HG03521 (cell line): ENCODE results near the gene CERS3.

Source experiments
- ATAC-seq: cut with Tn5 transposase; IDR thresholded peaks from one replicate; pipeline ENCODE4 v1.9.1; 2021; ENCODE audit warnings: mild to moderate bottlenecking, moderate library complexity; ENCODE audit not compliant: unreplicated experiment

Gene CERS3

GRCh38 chr15:100531204-100531603, 2.5 kb upstream of the CERS3 start:
- ATAC-seq: no peak

GRCh38 chr15:100529556-100529955, 806 bp upstream of the CERS3 start:
- ATAC-seq: no peak

- no peak for ATAC-seq
Measured at GRCh38 chr15:100526027-100526481, 2.7 kb downstream of the CERS3 start.

DNA sequence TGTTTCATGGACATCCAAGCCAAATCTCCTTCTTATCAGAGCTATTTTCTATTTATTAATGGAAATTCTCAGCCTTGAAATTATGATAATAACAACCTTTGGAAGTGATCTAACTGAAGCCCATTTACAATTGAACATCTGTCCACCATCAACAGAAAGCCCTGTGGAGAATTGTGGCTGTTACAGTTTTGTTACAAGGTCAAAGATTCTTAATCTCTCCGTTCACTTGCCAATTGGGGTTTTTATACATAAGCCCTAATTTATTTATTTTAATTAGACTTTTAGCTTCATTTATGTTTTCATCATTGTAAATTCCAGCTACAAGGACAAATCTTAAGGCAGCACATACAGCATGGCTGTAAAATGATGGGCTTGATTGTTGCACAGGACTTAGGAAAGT, 3.3 kb downstream of the CERS3 start:
- no peak for ATAC-seq

GRCh38 chr15:100524326-100524725, 4.4 kb downstream of the CERS3 start:
- ATAC-seq: no peak

GRCh38 chr15:100521907-100522306, 6.8 kb downstream of the CERS3 start:
- no peak for ATAC-seq

- ATAC-seq: no peak
Measured at GRCh38 chr15:100520132-100520921, 8.4 kb downstream of the CERS3 start.

GRCh38 chr15:100517846-100518245, 10.9 kb downstream of the CERS3 start:
- ATAC-seq: no peak

- no peak for ATAC-seq
Measured at GRCh38 chr15:100516643-100517512, 11.9 kb downstream of the CERS3 start.

GRCh38 chr15:100515758-100516157, 13.0 kb downstream of the CERS3 start:
- ATAC-seq: no peak

DNA sequence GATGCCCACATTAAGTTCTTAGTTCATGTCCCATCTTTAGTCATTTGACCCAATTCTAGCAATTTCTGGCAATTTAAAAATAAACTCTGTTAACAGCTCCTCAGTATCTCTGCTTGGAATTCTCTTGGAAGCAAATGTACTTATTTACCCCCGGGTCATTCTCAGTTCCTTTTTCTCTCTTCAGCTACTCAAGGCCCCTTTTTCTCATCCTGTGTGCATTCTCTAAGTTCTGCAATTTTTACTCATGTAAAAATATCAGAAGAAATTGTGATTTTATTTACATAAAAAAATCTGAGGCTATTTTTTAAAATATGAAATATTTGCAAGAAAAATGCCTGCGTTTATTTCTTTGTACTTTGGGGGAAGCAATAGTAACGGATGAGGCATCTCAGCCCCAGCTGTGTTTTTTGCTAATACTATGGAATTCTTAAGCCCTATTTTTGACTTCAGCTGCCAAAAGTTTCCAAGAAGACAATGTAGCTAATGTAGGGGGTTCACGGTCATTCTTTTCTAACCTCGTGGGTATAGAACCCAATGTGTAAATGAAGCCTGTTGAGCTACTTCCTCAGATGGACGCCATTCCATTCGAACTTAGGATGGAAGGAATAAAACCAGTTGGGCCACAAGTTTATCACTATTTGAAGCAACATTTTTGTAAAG, 20.0 kb downstream of the CERS3 start:
- ATAC-seq: no peak

DNA sequence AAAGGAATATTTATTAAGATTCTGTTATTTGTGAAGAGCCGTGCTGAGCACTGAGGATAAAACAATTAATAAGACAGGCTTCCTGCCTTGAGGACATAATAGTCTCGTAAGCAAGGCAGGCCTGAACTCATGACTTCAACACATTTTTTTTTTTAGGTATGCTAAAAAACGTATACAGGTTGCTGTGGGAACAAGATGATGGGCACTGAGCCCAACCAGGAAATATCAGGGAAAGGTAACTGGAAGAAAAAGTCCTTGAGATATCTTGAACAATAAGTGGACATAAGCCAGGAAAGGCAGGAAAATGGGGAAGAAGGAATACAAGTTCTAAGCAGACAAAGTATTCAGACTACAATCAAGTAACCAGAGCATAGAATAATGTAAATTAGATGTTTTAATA, 26.1 kb downstream of the CERS3 start:
- ATAC-seq: no peak

GRCh38 chr15:100501117-100501516, 27.6 kb downstream of the CERS3 start:
- ATAC-seq: no peak

DNA sequence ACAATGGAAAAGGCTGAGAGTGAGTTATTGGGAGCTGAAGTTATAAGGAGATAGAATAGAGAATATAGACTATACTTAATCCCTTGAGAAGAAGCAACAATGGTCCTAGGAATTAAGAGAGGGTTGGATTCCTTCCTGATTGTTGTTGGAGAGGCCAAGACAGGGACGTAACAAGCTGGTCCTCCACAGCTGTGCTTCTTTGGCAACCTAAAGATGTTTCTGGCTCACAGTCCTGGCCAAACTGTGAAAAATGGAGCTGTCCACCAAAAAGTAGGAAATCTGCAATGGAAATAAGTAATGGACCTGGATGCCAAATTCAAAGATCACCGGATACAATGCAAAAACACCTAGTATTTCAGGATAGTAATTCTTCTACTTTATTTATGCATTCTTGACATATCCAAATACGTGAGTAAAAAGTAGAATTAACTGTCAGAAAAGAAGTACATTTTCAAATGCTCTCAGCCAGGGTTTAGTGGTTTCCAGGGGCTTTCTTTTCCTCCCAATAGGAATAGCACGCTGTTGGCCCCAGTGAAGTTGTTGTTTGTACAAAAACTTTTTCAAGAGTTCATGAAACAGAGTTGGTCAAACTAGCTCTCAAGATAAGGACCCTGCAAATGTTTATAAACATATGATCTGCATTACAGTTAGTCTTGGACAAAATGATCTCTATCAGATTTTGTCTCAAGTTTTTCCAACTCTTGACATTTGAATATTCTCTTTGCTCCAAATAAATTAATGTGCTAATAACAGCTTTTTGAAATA, 28.3 kb downstream of the CERS3 start:
- ATAC-seq: no peak

DNA sequence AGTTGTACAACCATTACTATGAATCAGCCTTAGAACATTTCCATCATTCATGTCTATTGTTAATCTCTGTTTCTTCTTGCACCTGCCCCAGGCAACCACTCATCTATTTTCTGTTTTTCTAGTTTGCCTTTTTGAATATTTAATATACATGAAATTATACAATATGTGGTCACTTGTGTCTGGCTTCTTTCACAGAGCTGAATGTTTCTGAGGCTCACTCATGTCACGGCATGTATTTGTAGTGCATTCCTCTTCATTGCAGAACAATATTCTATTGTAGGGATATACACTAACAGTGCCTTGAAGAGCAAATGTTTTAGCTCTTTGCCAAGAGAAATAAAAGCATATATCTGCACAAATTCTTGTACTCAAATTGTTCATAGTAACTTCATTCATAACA, 32.9 kb downstream of the CERS3 start:
- no peak for ATAC-seq

- ATAC-seq: no peak
Measured at GRCh38 chr15:100493213-100493612, 35.5 kb downstream of the CERS3 start.

DNA sequence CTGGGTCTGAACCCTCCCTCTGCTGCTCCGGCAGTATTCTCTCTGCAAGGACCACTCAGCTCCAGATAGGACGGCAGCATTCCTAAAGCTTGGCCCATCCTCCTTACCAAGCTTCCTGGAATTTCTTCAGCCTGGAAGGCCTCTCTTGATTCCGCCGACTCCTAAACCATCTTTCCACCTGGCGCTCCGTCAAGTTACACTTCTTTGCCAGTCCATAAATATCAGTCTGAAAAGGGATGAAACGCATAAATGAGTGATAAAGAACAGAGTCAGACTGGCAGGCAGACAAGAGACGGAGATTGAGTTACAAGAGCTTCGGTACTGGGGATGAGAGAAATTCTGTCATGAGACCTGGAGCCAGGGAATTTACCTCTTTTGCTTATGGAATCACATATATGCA, 44.3 kb downstream of the CERS3 start:
- ATAC-seq: no peak

- ATAC-seq: no peak
Measured at GRCh38 chr15:100483370-100483769, 45.4 kb downstream of the CERS3 start.

- no peak for ATAC-seq
Measured at GRCh38 chr15:100476805-100477204, 51.9 kb downstream of the CERS3 start.

- ATAC-seq: no peak
Measured at GRCh38 chr15:100472736-100473135, 56.0 kb downstream of the CERS3 start.

DNA sequence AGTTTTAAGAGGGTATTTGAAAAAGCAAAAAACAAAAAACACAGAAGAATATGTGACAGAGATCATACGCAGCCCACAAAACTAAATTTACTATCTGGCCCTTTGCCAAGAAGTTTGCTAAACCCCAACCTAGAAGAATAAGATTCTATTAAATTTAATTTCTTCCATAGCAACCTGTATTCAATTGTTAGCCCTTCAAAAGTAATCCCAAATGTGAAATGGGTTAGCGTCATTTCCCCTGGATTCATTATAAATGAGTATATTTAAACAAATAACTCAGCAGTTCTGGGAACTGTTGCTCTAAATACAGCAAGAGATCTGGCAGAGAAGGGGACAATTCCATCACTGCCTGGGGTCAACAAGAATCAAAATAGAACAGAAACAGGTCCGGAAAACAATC, 56.8 kb downstream of the CERS3 start:
- no peak for ATAC-seq
